H1 (cell line): Measurements from ENCODE around the gene MED13. TPM values are rescaled to one million over a fixed set of nuclear protein-coding genes. Genes with fewer than 3 reads are reported as not detected.

Source experiments
- CTCF ChIA-PET: fragments of 300-600 bp; sonication (Branson Sonifier 250); formaldehyde crosslinking; loops from one replicate; lab custom pipeline; 2021; ENCODE audit not compliant: partially characterized antibody; lab: Charles Lee
- POLR2A ChIA-PET: fragments of 300-600 bp; sonication (Branson Sonifier 250); formaldehyde crosslinking; loops from one replicate; lab custom pipeline; 2021; ENCODE audit warnings: inconsistent platforms; ENCODE audit not compliant: partially characterized antibody; lab: Charles Lee
- DNase-seq, 2 experiments: peaks; one replicate each; pipeline versions ENCODE4 v3.0.0 to v3.0.0-alpha.2; 2010 to 2022; ENCODE audit warnings: low spot score in 2 of 2, low read depth in 1 of 2, mixed read lengths in 1 of 2
- FAIRE-seq: peaks from 2 replicates; lab custom pipeline; 2011; peaks lifted over from hg19 to GRCh38; lab: Jason Lieb, UNC
- H2AFZ ChIP-seq: 2 replicates; pipeline ENCODE4 v1.8.1; 2012; ENCODE audit warnings: low read length, inconsistent platforms
- H2AK5ac ChIP-seq: 2 replicates; pipeline ENCODE4 v1.6.1; 2013; ENCODE audit warnings: low read depth, low read length
- H2BK120ac ChIP-seq: replicated peaks from 2 replicates; pipeline ENCODE3; 2013; ENCODE audit warnings: low read depth, low read length, inconsistent platforms
- H2BK12ac ChIP-seq: 2 replicates; pipeline ENCODE4 v1.6.1; 2013; ENCODE audit warnings: low read depth, low read length
- H2BK15ac ChIP-seq: 2 replicates; pipeline ENCODE4 v1.6.1; 2013; ENCODE audit warnings: low read length
- H2BK20ac ChIP-seq: 2 replicates; pipeline ENCODE4 v1.6.1; 2013; ENCODE audit warnings: low read length
- H2BK5ac ChIP-seq: 2 replicates; pipeline ENCODE4 v1.6.1; 2013; ENCODE audit warnings: low read depth, low read length
- H3K14ac ChIP-seq: 2 replicates; pipeline ENCODE4 v1.6.1; 2013; ENCODE audit warnings: inconsistent platforms; ENCODE audit not compliant: insufficient read length
- H3K18ac ChIP-seq: 2 replicates; pipeline ENCODE4 v1.6.1; 2013; ENCODE audit warnings: low read length; ENCODE audit errors: extremely low read depth
- H3K23ac ChIP-seq: 2 replicates; pipeline ENCODE4 v1.6.1; 2013; ENCODE audit warnings: inconsistent platforms; ENCODE audit not compliant: insufficient read length
- H3K23me2 ChIP-seq: 2 replicates; pipeline ENCODE4 v1.6.1; 2013; ENCODE audit warnings: low read depth, low read length
- H3K27ac ChIP-seq: 2 replicates; pipeline ENCODE4 v1.6.1; 2011; ENCODE audit warnings: low read depth, low read length, inconsistent platforms
- H3K27me3 ChIP-seq, 4 experiments: replicated peaks in 1 of 4; 1 replicate in 1 of 4; 2 replicates in 3 of 4; pipeline versions ENCODE4 v1.6.1 to v1.8.1; 2011 to 2013; ENCODE audit warnings: low read length in 3 of 4, mild to moderate bottlenecking in 3 of 4, inconsistent platforms in 2 of 4, mixed read lengths in 2 of 4, moderate library complexity in 1 of 4; ENCODE audit not compliant: control insufficient read depth in 3 of 4, insufficient read depth in 3 of 4; ENCODE audit errors: extremely low read depth in 1 of 4
- H3K36me3 ChIP-seq, 4 experiments: 2 replicates each; pipeline versions ENCODE4 v1.6.1 to v1.8.1; 2011 to 2013; ENCODE audit warnings: mild to moderate bottlenecking in 4 of 4, low read length in 3 of 4, moderate library complexity in 2 of 4, control low read depth in 1 of 4, inconsistent platforms in 1 of 4; ENCODE audit not compliant: insufficient read depth in 4 of 4, control insufficient read depth in 2 of 4
- H3K4ac ChIP-seq: replicated peaks from 2 replicates; pipeline ENCODE3; 2013; ENCODE audit warnings: low read length, low read depth, mixed read lengths, inconsistent platforms; ENCODE audit not compliant: insufficient read length
- H3K4me1 ChIP-seq, 4 experiments: replicated peaks in 1 of 4; 1 replicate in 1 of 4; 2 replicates in 3 of 4; pipeline versions ENCODE4 v1.6.1 to v1.8.1; 2011 to 2013; ENCODE audit warnings: low read length in 3 of 4, inconsistent platforms in 2 of 4, mixed read lengths in 1 of 4; ENCODE audit not compliant: insufficient read depth in 4 of 4, control insufficient read depth in 3 of 4
- H3K4me2 ChIP-seq, 2 experiments: 2 replicates each; pipeline versions ENCODE4 v1.6.1 to v1.8.1; 2011 to 2013; ENCODE audit warnings: low read depth in 2 of 2, low read length in 2 of 2, control low read depth in 1 of 2, inconsistent platforms in 1 of 2, mild to moderate bottlenecking in 1 of 2; ENCODE audit not compliant: insufficient read depth in 1 of 2
- H3K4me3 ChIP-seq, 4 experiments: fragments of 200-600, 300-600 bp in 1 of 4; sonication (generic), shearing (Covaris generic), sonication (Bioruptor Twin) in 1 of 4; 2 replicates each; pipeline versions ENCODE4 v1.5.1 to v1.8.1; 2011 to 2016; ENCODE audit warnings: low read length in 4 of 4, low read depth in 3 of 4, control low read depth in 2 of 4, inconsistent platforms in 2 of 4, mild to moderate bottlenecking in 2 of 4, mixed read lengths in 1 of 4, moderate library complexity in 1 of 4; ENCODE audit not compliant: insufficient read depth in 2 of 4; ENCODE audit errors: extremely low read depth in 1 of 4
- H3K56ac ChIP-seq: replicated peaks from 2 replicates; pipeline ENCODE3; 2013; ENCODE audit warnings: low read depth, mild to moderate bottlenecking, mixed read lengths, low read length, inconsistent platforms; ENCODE audit not compliant: insufficient read length
- H3K79me1 ChIP-seq: 2 replicates; pipeline ENCODE4 v1.6.1; 2013; ENCODE audit warnings: low read depth, low read length, control low read depth
- H3K79me2 ChIP-seq, 2 experiments: 2 replicates each; pipeline versions ENCODE4 v1.6.1 to v1.8.1; 2012 to 2013; ENCODE audit warnings: low read length in 2 of 2, mild to moderate bottlenecking in 2 of 2, inconsistent platforms in 1 of 2; ENCODE audit not compliant: insufficient read depth in 2 of 2, control insufficient read depth in 1 of 2
- H3K9ac ChIP-seq, 4 experiments: replicated peaks in 1 of 4; 1 replicate in 1 of 4; 2 replicates in 3 of 4; pipeline versions ENCODE4 v1.6.1 to v1.8.1; 2011 to 2013; ENCODE audit warnings: low read depth in 3 of 4, low read length in 3 of 4, control low read depth in 2 of 4, mild to moderate bottlenecking in 2 of 4, moderate library complexity in 2 of 4, inconsistent platforms in 1 of 4; ENCODE audit errors: extremely low read depth in 1 of 4
- H3K9me3 ChIP-seq, 2 experiments: 2 replicates each; pipeline versions ENCODE4 v1.6.1 to v1.8.1; 2012 to 2013; ENCODE audit warnings: mild to moderate bottlenecking in 2 of 2, moderate library complexity in 2 of 2, control low read depth in 1 of 2, inconsistent platforms in 1 of 2, low read depth in 1 of 2, low read length in 1 of 2, mixed read lengths in 1 of 2; ENCODE audit not compliant: insufficient read depth in 2 of 2
- H4K20me1 ChIP-seq, 2 experiments: replicated peaks in 1 of 2; 2 replicates each; pipeline versions ENCODE3 to v1.8.1; 2011 to 2013; ENCODE audit warnings: inconsistent platforms in 2 of 2, low read length in 2 of 2, mild to moderate bottlenecking in 1 of 2; ENCODE audit not compliant: insufficient read depth in 2 of 2, control insufficient read depth in 1 of 2
- H4K5ac ChIP-seq: 2 replicates; pipeline ENCODE4 v1.6.1; 2013; ENCODE audit warnings: low read length, low read depth, mixed read lengths, inconsistent platforms; ENCODE audit not compliant: insufficient read length
- H4K8ac ChIP-seq: 2 replicates; pipeline ENCODE4 v1.8.0; 2013; ENCODE audit warnings: mild to moderate bottlenecking, moderate library complexity, low read length, inconsistent platforms; ENCODE audit not compliant: insufficient read depth; ENCODE audit errors: extremely low read depth
- H4K91ac ChIP-seq: replicated peaks from 2 replicates; pipeline ENCODE3; 2013; ENCODE audit warnings: low read length, mixed read lengths, inconsistent platforms; ENCODE audit not compliant: insufficient read length
- CBX8 ChIP-seq: fragments of 300-800, 300-1000 bp; sonication (generic); IDR thresholded peaks from 2 replicates; pipeline ENCODE4 v1.7.1; 2016; ENCODE audit warnings: low read depth, low read length, borderline replicate concordance
- JUND ChIP-seq: IDR thresholded peaks from 2 replicates; pipeline ENCODE4 v1.6.1; 2011; ENCODE audit warnings: mild to moderate bottlenecking, improper control_type of control experiment, low read length
- WGBS, 2 experiments: shearing (Covaris generic) in 1 of 2; methylation state at CpG; one replicate each; pipeline versions ENCODE4 v1.1.6 to v1.1.7; 2013 to 2015; ENCODE audit warnings: low lambda C conversion rate in 2 of 2, mixed read lengths in 2 of 2, inconsistent platforms in 1 of 2, low coverage in 1 of 2, missing lambda C conversion rate in 1 of 2; ENCODE audit not compliant: insufficient replicate concordance in 2 of 2, insufficient coverage in 1 of 2, insufficient read length in 1 of 2; ENCODE audit errors: extremely low coverage in 1 of 2, missing lambda C conversion rate in 1 of 2; 5-methylcytosine and 5-hydroxymethylcytosine counted together
- polyA plus RNA-seq, 7 experiments: library from polyadenylated mRNA; depleted of rRNA in 3 of 7; stranded (reverse) in 5 of 7; unstranded in 2 of 7; fragments of >200 nt in 5 of 7; fragments of 200-250 nt in 2 of 7; gene quantifications; 1 replicate in 5 of 7; 2 replicates in 1 of 7; 4 replicates in 1 of 7; pipeline versions ENCODE4 v1.2.1 to v1.2.3, GENCODE V29; 2011 to 2013; ENCODE audit warnings: missing spikeins in 2 of 7, mixed read lengths in 2 of 7
- total RNA-seq: library from RNA; stranded (reverse); fragmentation: NEBNext Ultra II Directional; extraction: Animal tissue kit (Norgen Biotek cat#: 25700); gene quantifications from 2 replicates; pipeline ENCODE4 v1.2.1, GENCODE V29; 2021

MED13 gene
- total and polyA plus RNA-seq, 2 of the 8 experiments (the other 6 are each of a cell fraction or from before 2014, with no cell fraction given): 11.3 to 44.8 TPM

DNA sequence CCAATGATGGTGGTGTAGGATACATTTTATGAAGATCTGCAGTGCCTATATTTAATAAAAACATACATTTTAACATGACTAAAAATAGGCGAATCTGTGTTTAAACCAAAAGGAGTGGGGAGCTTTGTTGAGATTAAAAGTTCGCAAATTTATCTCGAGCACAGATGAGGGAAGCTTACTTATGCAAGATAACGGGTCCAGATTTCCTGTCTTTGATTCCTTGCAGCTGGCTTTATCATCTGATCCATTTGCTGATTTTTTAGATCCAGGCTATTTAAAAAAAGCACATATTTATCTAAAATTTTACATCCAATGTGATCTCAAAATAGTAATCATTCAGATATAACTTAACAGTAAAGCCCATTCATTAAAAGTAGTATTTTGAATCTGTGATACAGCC, 80.3 kb downstream of the MED13 start:
- ChIA-PET POLR2A (no interaction called here), CTCF (no interaction called here)
- H3K79me1 ChIP-seq: no peaks in the 10 kb centered on the region
- H3K18ac ChIP-seq: no peak overlapping the region
- no peak overlapping the region for H3K56ac ChIP-seq
- H3K27ac ChIP-seq: no peak overlapping the region
- no peak overlapping the region for H3K14ac ChIP-seq
- H3K4me3 ChIP-seq: no peak overlapping the region
- no peak overlapping the region for H2BK120ac ChIP-seq
- H3K79me2 ChIP-seq: peaks cover 0 to 8% of the 10 kb centered on the region in 2 experiments; a peak in 2 of 4 replicates
- H3K4me2 ChIP-seq: no peak overlapping the region
- H4K5ac ChIP-seq: no peak overlapping the region
- peaks cover 15 to 72% (median 52%) of the 10 kb centered on the region in 4 experiments for H3K36me3 ChIP-seq
- no peak overlapping the region for H3K4ac ChIP-seq
- H3K27me3 ChIP-seq: no peaks in the 10 kb centered on the region; a peak in 1 of 7 replicates
- no peak overlapping the region for H2AFZ ChIP-seq
- DNase-seq (no peak), FAIRE-seq (no peak)
- H2BK5ac ChIP-seq: no peak overlapping the region
- no peak overlapping the region for H3K23ac ChIP-seq
- H4K20me1 ChIP-seq: peaks cover 2 to 3% of the 10 kb centered on the region in 2 experiments
- WGBS, 2 experiments: 91% methylated on average over 4 of the region's 4 CpGs; no CpG with 5 or more reads in 1 of the 2 experiments
- H2BK15ac ChIP-seq: no peak overlapping the region
- no peak overlapping the region for H2BK12ac ChIP-seq
- H4K8ac ChIP-seq: no peak overlapping the region
- H3K9me3 ChIP-seq: no peaks in the 10 kb centered on the region
- H4K91ac ChIP-seq: no peak overlapping the region
- no peak overlapping the region for H2AK5ac ChIP-seq
- H3K23me2 ChIP-seq: no peaks in the 10 kb centered on the region; the same call in 1 of the 2 replicates
- H3K9ac ChIP-seq: no peak overlapping the region
- no peak overlapping the region for H2BK20ac ChIP-seq
- no peaks in the 10 kb centered on the region for H3K4me1 ChIP-seq
- no peak for TF ChIP-seq JUND
- TF ChIP-seq CBX8: no peak
